Stomach (tissue), 4 donors: ENCODE data around the gene N4BP2.

Experiments used
- POLR2A ChIP-seq, 4 donors: fragments of 450-650 bp; IDR thresholded peaks; one replicate each; pipeline ENCODE4 v1.6.1; 2016; ENCODE audit warnings: antibody characterized with exemption in 4 of 4, control low read depth in 2 of 4, mild to moderate bottlenecking in 1 of 4, moderate library complexity in 1 of 4
- POLR2AphosphoS5 ChIP-seq, 3 donors: sonication (generic); formaldehyde crosslinking; IDR thresholded peaks; one replicate each; pipeline ENCODE4 v1.6.1; 2016; ENCODE audit warnings: antibody characterized with exemption in 3 of 3
- TF ChIP-seq, protein P1 (sequence below), 7 experiments: fragments of 450-650 bp in 4 of 7; fragments of 200-600 bp in 3 of 7; sonication (generic) in 3 of 7; IDR thresholded peaks; one replicate each; pipeline ENCODE4 v1.5.1; 2016 to 2019; ENCODE audit warnings: antibody characterized with exemption in 7 of 7, control low read depth in 2 of 7, mild to moderate bottlenecking in 1 of 7

DNA sequence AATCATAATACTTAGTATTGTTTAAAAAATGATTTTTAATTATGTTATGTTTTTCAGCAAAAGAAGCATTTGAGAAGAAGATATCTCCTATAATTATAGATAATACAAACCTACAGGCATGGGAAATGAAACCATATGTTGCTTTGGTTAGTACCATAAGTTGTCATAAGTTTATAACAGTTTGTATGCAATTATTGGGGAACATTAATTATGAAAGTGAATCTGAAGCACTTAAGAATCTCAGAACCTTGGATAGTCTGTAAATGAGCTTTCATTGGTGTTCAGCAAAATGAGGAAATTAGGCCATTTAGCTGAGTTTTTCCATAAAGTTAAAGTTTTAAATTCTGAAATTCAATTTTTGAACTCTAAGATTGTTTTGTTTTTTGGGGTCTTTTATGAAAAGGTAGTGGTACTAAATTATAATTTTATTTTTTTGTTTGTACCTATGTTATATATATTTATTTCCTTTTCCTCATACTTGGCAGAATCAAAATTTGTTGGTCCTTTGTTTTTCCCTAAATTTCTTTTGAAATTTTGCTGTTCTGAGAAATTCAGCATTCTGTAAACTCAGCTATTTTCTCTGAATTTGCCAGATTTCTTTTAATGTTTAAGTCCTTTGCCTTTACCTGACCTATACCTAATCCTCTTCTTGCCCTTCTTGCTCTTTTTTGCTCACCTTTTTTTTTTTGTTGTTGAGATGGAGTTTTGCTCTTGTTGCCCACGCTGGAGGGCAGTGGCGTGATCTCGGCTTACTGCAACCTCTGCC, 55.6 kb downstream of the N4BP2 start:
- TF ChIP-seq, protein P1, sequence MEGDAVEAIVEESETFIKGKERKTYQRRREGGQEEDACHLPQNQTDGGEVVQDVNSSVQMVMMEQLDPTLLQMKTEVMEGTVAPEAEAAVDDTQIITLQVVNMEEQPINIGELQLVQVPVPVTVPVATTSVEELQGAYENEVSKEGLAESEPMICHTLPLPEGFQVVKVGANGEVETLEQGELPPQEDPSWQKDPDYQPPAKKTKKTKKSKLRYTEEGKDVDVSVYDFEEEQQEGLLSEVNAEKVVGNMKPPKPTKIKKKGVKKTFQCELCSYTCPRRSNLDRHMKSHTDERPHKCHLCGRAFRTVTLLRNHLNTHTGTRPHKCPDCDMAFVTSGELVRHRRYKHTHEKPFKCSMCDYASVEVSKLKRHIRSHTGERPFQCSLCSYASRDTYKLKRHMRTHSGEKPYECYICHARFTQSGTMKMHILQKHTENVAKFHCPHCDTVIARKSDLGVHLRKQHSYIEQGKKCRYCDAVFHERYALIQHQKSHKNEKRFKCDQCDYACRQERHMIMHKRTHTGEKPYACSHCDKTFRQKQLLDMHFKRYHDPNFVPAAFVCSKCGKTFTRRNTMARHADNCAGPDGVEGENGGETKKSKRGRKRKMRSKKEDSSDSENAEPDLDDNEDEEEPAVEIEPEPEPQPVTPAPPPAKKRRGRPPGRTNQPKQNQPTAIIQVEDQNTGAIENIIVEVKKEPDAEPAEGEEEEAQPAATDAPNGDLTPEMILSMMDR (IDR thresholded peaks at IDR 0.05) = no peak
- TF ChIP-seq POLR2A (IDR thresholded peaks at IDR 0.05) (no peak), POLR2AphosphoS5 (IDR thresholded peaks at IDR 0.05) (no peak)
